K562 (cell line): ENCODE results near the gene ACTN2. TPM values are rescaled to one million over a fixed set of nuclear protein-coding genes. Genes with fewer than 3 reads are reported as not detected.

Experiments
- ASH1L ChIP-seq: fragments of 450-650 bp; IDR thresholded peaks from 2 replicates; pipeline ENCODE4 v1.6.1; 2018; ENCODE audit warnings: borderline replicate concordance, mild to moderate bottlenecking, low read depth; ENCODE audit not compliant: partially characterized antibody
- CHD2 ChIP-seq: IDR thresholded peaks from 2 replicates; pipeline ENCODE4 v1.6.1; 2011; ENCODE audit warnings: low read depth, low read length
- E2F5 ChIP-seq: sonication (generic); formaldehyde crosslinking; IDR thresholded peaks from 2 replicates; pipeline ENCODE4 v1.8.0; 2022; ENCODE audit warnings: mild to moderate bottlenecking, missing genetic modification reagents
- HDGF ChIP-seq: fragments of 450-650 bp; IDR thresholded peaks from 2 replicates; pipeline ENCODE4 v1.6.1; 2016
- HINFP ChIP-seq: fragments of 450-650 bp; conservative IDR thresholded peaks from 2 replicates; pipeline ENCODE4 v1.6.1; 2016; ENCODE audit warnings: missing genetic modification characterization, low read depth, mild to moderate bottlenecking, control low read depth, missing compliant biosample characterization
- MEIS2 ChIP-seq: fragments of 450-650 bp; IDR thresholded peaks from 2 replicates; pipeline ENCODE4 v1.6.1; 2014; ENCODE audit warnings: mild to moderate bottlenecking; ENCODE audit not compliant: partially characterized antibody
- PHTF2 ChIP-seq: fragments of 250-450 bp; sonication (Bioruptor Pico); IDR thresholded peaks from 2 replicates; pipeline ENCODE4 v1.5.0; 2021; ENCODE audit warnings: mild to moderate bottlenecking
- POLR2G ChIP-seq: fragments of 200-400 bp; formaldehyde crosslinking; IDR thresholded peaks from 2 replicates; pipeline ENCODE4 v1.6.1; 2017; ENCODE audit warnings: low read depth, mild to moderate bottlenecking, antibody characterized with exemption, low read length, moderate library complexity
- RBFOX2 ChIP-seq: fragments of 200-400 bp; formaldehyde crosslinking; IDR thresholded peaks from 2 replicates; pipeline ENCODE4 v1.6.1; 2017; ENCODE audit warnings: low read depth, mild to moderate bottlenecking, low read length, moderate library complexity
- RBM39 ChIP-seq: fragments of 200-400 bp; formaldehyde crosslinking; optimal IDR thresholded peaks from 2 replicates; pipeline ENCODE3; 2018; ENCODE audit warnings: low read depth, low read length
- SRF ChIP-seq, 2 experiments: fragments of 250-450, 450-650 bp in 1 of 2; sonication (Bioruptor Pico) in 1 of 2; sonication (generic) in 1 of 2; formaldehyde crosslinking; IDR thresholded peaks; 2 replicates each; pipeline versions ENCODE4 v1.5.0 to v1.5.1; 2020 to 2022; ENCODE audit warnings: mild to moderate bottlenecking in 1 of 2, missing genetic modification reagents in 1 of 2
- TBP ChIP-seq: optimal IDR thresholded peaks from 2 replicates; pipeline ENCODE3; 2011; ENCODE audit warnings: low read depth, low read length, improper control_type of control experiment
- YY1 ChIP-seq, 3 experiments: IDR thresholded peaks; 2 replicates each; pipeline ENCODE4 v1.6.1; 2011; ENCODE audit warnings: low read length in 2 of 3, mild to moderate bottlenecking in 2 of 3, moderate library complexity in 2 of 3, borderline replicate concordance in 1 of 3, control low read depth in 1 of 3, low read depth in 1 of 3; ENCODE audit not compliant: insufficient read depth in 3 of 3, insufficient replicate concordance in 2 of 3, control insufficient read depth in 1 of 3, insufficient read length in 1 of 3; ENCODE audit errors: extremely low read depth in 1 of 3
- ZNF197 ChIP-seq: fragments of 200-800 bp; sonication (Bioruptor generic); IDR thresholded peaks from 2 replicates; pipeline ENCODE4 v1.6.1; 2016; ENCODE audit warnings: low read depth, missing genetic modification characterization, missing compliant biosample characterization
- ZNF212 ChIP-seq: fragments of 450-650 bp; formaldehyde crosslinking; IDR thresholded peaks from 2 replicates; pipeline ENCODE4 v1.4.0; 2020; ENCODE audit warnings: mild to moderate bottlenecking
- ZNF354B ChIP-seq: fragments of 250-450 bp; sonication (Bioruptor Pico); IDR thresholded peaks from 2 replicates; pipeline ENCODE4 v1.4.0; 2020
- ZNF395 ChIP-seq: fragments of 200-800 bp; sonication (Bioruptor generic); IDR thresholded peaks from 2 replicates; pipeline ENCODE4 v1.6.1; 2017; ENCODE audit warnings: missing genetic modification characterization, missing compliant biosample characterization
- ZNF431 ChIP-seq: sonication (generic); formaldehyde crosslinking; IDR thresholded peaks from 2 replicates; pipeline ENCODE4 v1.8.0; 2022; ENCODE audit warnings: mild to moderate bottlenecking, missing genetic modification reagents
- ZNF57 ChIP-seq: fragments of 450-650 bp; formaldehyde crosslinking; IDR thresholded peaks from 2 replicates; pipeline ENCODE4 v1.4.0; 2020; ENCODE audit warnings: mild to moderate bottlenecking, moderate library complexity
- polyA plus RNA-seq, 8 experiments: library from polyadenylated mRNA; depleted of rRNA in 4 of 8; stranded (reverse) in 5 of 8; unstranded in 3 of 8; fragments of >200 nt; fragmentation: Nextera tagmentation in 2 of 8; fragmentation: Illumina TruSeq in 1 of 8; extraction: Ambion mirVana in 2 of 8; extraction: Trizol in 1 of 8; gene quantifications; 2 replicates each; pipeline versions ENCODE4 v1.2.1 to v1.2.3, GENCODE V29; 2011 to 2014; ENCODE audit warnings: inconsistent platforms in 1 of 8, missing spikeins in 1 of 8
- total RNA-seq, 7 experiments: library from RNA; depleted of rRNA in 6 of 7; stranded (reverse); fragments of >200 nt in 6 of 7; fragmentation: Illumina TruSeq in 2 of 7; extraction: Trizol in 2 of 7; gene quantifications; 2 replicates each; pipeline versions ENCODE4 v1.2.1 to v1.2.3, GENCODE V29; 2011 to 2021; ENCODE audit warnings: low replicate concordance in 1 of 7
- TF ChIP-seq, protein P1 (sequence below): fragments of 250-450 bp; sonication (Bioruptor Pico); IDR thresholded peaks from 2 replicates; pipeline ENCODE4 v1.4.0; 2020; ENCODE audit warnings: mild to moderate bottlenecking, moderate library complexity

ACTN2 gene
- total and polyA plus RNA-seq, 9 of the 15 experiments (the other 6 are each of a cell fraction or from before 2014, with no cell fraction given) = 0.18 to 0.94 (median 0.42) TPM

- TF ChIP-seq POLR2G (peak; percentile 73), HDGF (no peak), ZNF57 (CRISPR knock-in tag) (no peak), ZNF395 (CRISPR knock-in tag) (no peak), ZNF354B (CRISPR knock-in tag) (no peak), PHTF2 (CRISPR knock-in tag) (no peak), E2F5 (CRISPR knock-in tag) (no peak), YY1 (IDR thresholded peaks at IDR 0.05; ENCODE audit: borderline replicate concordance in 1 of 3, control insufficient read depth in 1 of 3, extremely low read depth in 1 of 3, insufficient read depth in 3 of 3, insufficient read length in 1 of 3, insufficient replicate concordance in 2 of 3, low read depth in 1 of 3, low read length in 2 of 3) (no peak), SRF (CRISPR knock-in tag; IDR thresholded peaks at IDR 0.05) (0 out of 4 replicates have a peak, but pooled peaks of 1 of the 2 experiments have one; percentile 4), ZNF197 (CRISPR knock-in tag) (no peak), ZNF431 (CRISPR knock-in tag) (peak; percentile 63), RBM39 (no peak), TBP (peak; percentile 37), ZNF212 (CRISPR knock-in tag) (no peak), RBFOX2 (peak; percentile 53), ASH1L (peak; percentile 26), MEIS2 (no peak), HINFP (tag) (no peak), CHD2 (no peak)
- TF ChIP-seq, protein P1, sequence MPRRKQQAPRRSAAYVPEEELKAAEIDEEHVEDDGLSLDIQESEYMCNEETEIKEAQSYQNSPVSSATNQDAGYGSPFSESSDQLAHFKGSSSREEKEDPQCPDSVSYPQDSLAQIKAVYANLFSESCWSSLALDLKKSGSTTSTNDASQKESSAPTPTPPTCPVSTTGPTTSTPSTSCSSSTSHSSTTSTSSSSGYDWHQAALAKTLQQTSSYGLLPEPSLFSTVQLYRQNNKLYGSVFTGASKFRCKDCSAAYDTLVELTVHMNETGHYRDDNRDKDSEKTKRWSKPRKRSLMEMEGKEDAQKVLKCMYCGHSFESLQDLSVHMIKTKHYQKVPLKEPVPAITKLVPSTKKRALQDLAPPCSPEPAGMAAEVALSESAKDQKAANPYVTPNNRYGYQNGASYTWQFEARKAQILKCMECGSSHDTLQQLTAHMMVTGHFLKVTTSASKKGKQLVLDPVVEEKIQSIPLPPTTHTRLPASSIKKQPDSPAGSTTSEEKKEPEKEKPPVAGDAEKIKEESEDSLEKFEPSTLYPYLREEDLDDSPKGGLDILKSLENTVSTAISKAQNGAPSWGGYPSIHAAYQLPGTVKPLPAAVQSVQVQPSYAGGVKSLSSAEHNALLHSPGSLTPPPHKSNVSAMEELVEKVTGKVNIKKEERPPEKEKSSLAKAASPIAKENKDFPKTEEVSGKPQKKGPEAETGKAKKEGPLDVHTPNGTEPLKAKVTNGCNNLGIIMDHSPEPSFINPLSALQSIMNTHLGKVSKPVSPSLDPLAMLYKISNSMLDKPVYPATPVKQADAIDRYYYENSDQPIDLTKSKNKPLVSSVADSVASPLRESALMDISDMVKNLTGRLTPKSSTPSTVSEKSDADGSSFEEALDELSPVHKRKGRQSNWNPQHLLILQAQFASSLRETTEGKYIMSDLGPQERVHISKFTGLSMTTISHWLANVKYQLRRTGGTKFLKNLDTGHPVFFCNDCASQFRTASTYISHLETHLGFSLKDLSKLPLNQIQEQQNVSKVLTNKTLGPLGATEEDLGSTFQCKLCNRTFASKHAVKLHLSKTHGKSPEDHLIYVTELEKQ (CRISPR knock-in tag) = no peak
These were observed at the start of gene ACTN2 (continued) for GRCh38 chr1:236685917-236686814.
